ENCODE measurements around the gene FRMD1. TPM values are rescaled to one million over a fixed set of nuclear protein-coding genes. Genes with fewer than 3 reads are reported as not detected.

FRMD1 gene
- not detected for polyA plus RNA-seq (ENCODE audit: low read depth in 6 of 6)

- H3K27ac Mint-ChIP-seq: peak within 1 kb of the TSS in 1 of 6 donors; percentile 86
- no peaks in the 10 kb centered on the region for H3K27me3 Mint-ChIP-seq
- no peaks in the 10 kb centered on the region for H3K4me1 Mint-ChIP-seq
- no peak for DNase-seq
- H3K4me3 Mint-ChIP-seq: peak within 1 kb of the TSS in 1 of 8 donors; percentile 25
- no peak for ATAC-seq (ENCODE audit: low read depth in 2 of 2)
- peaks cover 0 to 14% (median 2%) of the 10 kb centered on the region in 7 donors for H3K9me3 Mint-ChIP-seq
- H3K36me3 Mint-ChIP-seq: no peaks in the 10 kb centered on the region
These were observed at the start of gene FRMD1 for GRCh38 chr6:168078943-168079405. Gene FRMD1, minus strand, starts transcription at chr6:168079212. Its CDS starts 118 bp downstream, at chr6:168079094.

GRCh38 chr6:168128006-168128630 is 49.1 kb upstream of the FRMD1 start:
- ATAC-seq (ENCODE audit: low read depth in 2 of 2) (no peak), DNase-seq (no peak)
- no peak overlapping the region for H3K27ac Mint-ChIP-seq
- H3K4me1 Mint-ChIP-seq: no peaks in the 10 kb centered on the region
- no peak overlapping the region for H3K4me3 Mint-ChIP-seq
- peaks cover 0 to 7% of the 10 kb centered on the region in 2 donors for H3K36me3 Mint-ChIP-seq
- H3K27me3 Mint-ChIP-seq: peaks cover 0 to 18% (median 17%) of the 10 kb centered on the region in 3 donors
- H3K9me3 Mint-ChIP-seq: peaks cover 0 to 2% (median 0%) of the 10 kb centered on the region in 7 donors

GRCh38 chr6:168127384-168127868 is 48.4 kb upstream of the FRMD1 start:
- H3K4me1 Mint-ChIP-seq: no peaks in the 10 kb centered on the region
- no peak overlapping the region for H3K27ac Mint-ChIP-seq
- peaks cover 0 to 7% of the 10 kb centered on the region in 2 donors for H3K36me3 Mint-ChIP-seq
- H3K27me3 Mint-ChIP-seq: peaks cover 0 to 18% (median 16%) of the 10 kb centered on the region in 3 donors
- DNase-seq: no peak
- H3K4me3 Mint-ChIP-seq: no peak overlapping the region
- ATAC-seq (ENCODE audit: low read depth in 2 of 2): no peak
- H3K9me3 Mint-ChIP-seq: peaks cover 0 to 4% (median 2%) of the 10 kb centered on the region in 7 donors

GRCh38 chr6:168126566-168127383 is 47.8 kb upstream of the FRMD1 start:
- Mint-ChIP-seq H3K4me3 (no peak overlapping the region), H3K27ac (no peak overlapping the region)
- no peak for DNase-seq

GRCh38 chr6:168125429-168126001 is 46.5 kb upstream of the FRMD1 start:
- Mint-ChIP-seq H3K27ac (peak overlapping the region in 1 of 6 donors; percentile 56), H3K36me3 (no peaks in the 10 kb centered on the region), H3K4me3 (no peak overlapping the region), H3K9me3 (peaks cover 0 to 5% (median 2%) of the 10 kb centered on the region in 7 donors), H3K4me1 (no peaks in the 10 kb centered on the region), H3K27me3 (peaks cover 0 to 4% (median 0%) of the 10 kb centered on the region in 3 donors)
- DNase-seq (no peak), ATAC-seq (ENCODE audit: low read depth in 2 of 2) (no peak)

More at GRCh38 chr6:168126566-168127383, 47.8 kb upstream of the FRMD1 start:
- Mint-ChIP-seq H3K27me3 (peaks cover 0 to 11% (median 9%) of the 10 kb centered on the region in 3 donors), H3K9me3 (peaks cover 0 to 5% (median 2%) of the 10 kb centered on the region in 7 donors), H3K36me3 (peaks cover 0 to 7% of the 10 kb centered on the region in 2 donors), H3K4me1 (no peaks in the 10 kb centered on the region)
- ATAC-seq (ENCODE audit: low read depth in 2 of 2): no peak

- Mint-ChIP-seq H3K4me3 (no peak overlapping the region), H3K27ac (peak overlapping the region in 1 of 6 donors; percentile 65), H3K9me3 (peaks cover 0 to 5% (median 2%) of the 10 kb centered on the region in 7 donors), H3K36me3 (no peaks in the 10 kb centered on the region), H3K27me3 (peaks cover 0 to 4% (median 0%) of the 10 kb centered on the region in 3 donors), H3K4me1 (no peaks in the 10 kb centered on the region)
- DNase-seq (no peak), ATAC-seq (ENCODE audit: low read depth in 2 of 2) (no peak)
These were observed 45.9 kb upstream of the FRMD1 start for GRCh38 chr6:168124921-168125320.

- Mint-ChIP-seq H3K4me3 (no peak overlapping the region), H3K4me1 (no peaks in the 10 kb centered on the region), H3K36me3 (no peaks in the 10 kb centered on the region), H3K27ac (no peak overlapping the region), H3K27me3 (peaks cover 0 to 4% (median 0%) of the 10 kb centered on the region in 3 donors), H3K9me3 (peaks cover 0 to 5% (median 2%) of the 10 kb centered on the region in 7 donors)
- DNase-seq (no peak), ATAC-seq (ENCODE audit: low read depth in 2 of 2) (no peak)
These were observed 45.1 kb upstream of the FRMD1 start for GRCh38 chr6:168124158-168124557.

GRCh38 chr6:168123165-168123911 is 44.3 kb upstream of the FRMD1 start:
- no peaks in the 10 kb centered on the region for H3K36me3 Mint-ChIP-seq
- no peaks in the 10 kb centered on the region for H3K4me1 Mint-ChIP-seq
- ATAC-seq (ENCODE audit: low read depth in 2 of 2): no peak

GRCh38 chr6:168122521-168122920 is 43.5 kb upstream of the FRMD1 start:
- peaks cover 0 to 5% (median 2%) of the 10 kb centered on the region in 7 donors for H3K9me3 Mint-ChIP-seq
- ATAC-seq (ENCODE audit: low read depth in 2 of 2) (no peak), DNase-seq (no peak)
- peaks cover 0 to 4% (median 0%) of the 10 kb centered on the region in 3 donors for H3K27me3 Mint-ChIP-seq
- no peaks in the 10 kb centered on the region for H3K4me1 Mint-ChIP-seq
- no peak overlapping the region for H3K27ac Mint-ChIP-seq
- H3K4me3 Mint-ChIP-seq: no peak overlapping the region
- no peaks in the 10 kb centered on the region for H3K36me3 Mint-ChIP-seq

More at GRCh38 chr6:168123165-168123911, 44.3 kb upstream of the FRMD1 start:
- H3K27me3 Mint-ChIP-seq: peaks cover 0 to 4% (median 0%) of the 10 kb centered on the region in 3 donors
- H3K27ac Mint-ChIP-seq: no peak overlapping the region
- no peak for DNase-seq
- H3K9me3 Mint-ChIP-seq: peaks cover 0 to 5% (median 2%) of the 10 kb centered on the region in 7 donors
- no peak overlapping the region for H3K4me3 Mint-ChIP-seq

- peaks cover 0 to 4% (median 0%) of the 10 kb centered on the region in 3 donors for H3K27me3 Mint-ChIP-seq
- no peak overlapping the region for H3K27ac Mint-ChIP-seq
- no peaks in the 10 kb centered on the region for H3K36me3 Mint-ChIP-seq
- DNase-seq (no peak), ATAC-seq (ENCODE audit: low read depth in 2 of 2) (no peak)
- no peaks in the 10 kb centered on the region for H3K4me1 Mint-ChIP-seq
- H3K9me3 Mint-ChIP-seq: peaks cover 0 to 5% (median 2%) of the 10 kb centered on the region in 7 donors
- H3K4me3 Mint-ChIP-seq: peak overlapping the region in 1 of 8 donors; percentile 64
These were observed 43.0 kb upstream of the FRMD1 start for GRCh38 chr6:168122011-168122410.

GRCh38 chr6:168121303-168121665 is 42.3 kb upstream of the FRMD1 start:
- ATAC-seq (ENCODE audit: low read depth in 2 of 2): no peak
- DNase-seq: no peak
- H3K4me3 Mint-ChIP-seq: no peak overlapping the region
- peaks cover 0 to 5% (median 1%) of the 10 kb centered on the region in 7 donors for H3K9me3 Mint-ChIP-seq
- no peak overlapping the region for H3K27ac Mint-ChIP-seq
- H3K4me1 Mint-ChIP-seq: no peaks in the 10 kb centered on the region
- peaks cover 0 to 4% (median 0%) of the 10 kb centered on the region in 3 donors for H3K27me3 Mint-ChIP-seq
- no peaks in the 10 kb centered on the region for H3K36me3 Mint-ChIP-seq

GRCh38 chr6:168120390-168121302 is 41.6 kb upstream of the FRMD1 start:
- H3K27ac Mint-ChIP-seq: no peak overlapping the region

More at GRCh38 chr6:168120390-168121302, 41.6 kb upstream of the FRMD1 start:
- Mint-ChIP-seq H3K4me1 (no peaks in the 10 kb centered on the region), H3K4me3 (no peak overlapping the region), H3K36me3 (no peaks in the 10 kb centered on the region), H3K27me3 (peaks cover 0 to 5% (median 0%) of the 10 kb centered on the region in 3 donors), H3K9me3 (peaks cover 0 to 5% (median under 1%) of the 10 kb centered on the region in 7 donors)
- no peak for ATAC-seq (ENCODE audit: low read depth in 2 of 2)
- no peak for DNase-seq
